Esophagus muscularis mucosa (tissue), 3 donors: ENCODE data around the gene GNPTG.

Source experiments
- EP300 ChIP-seq: sonication (generic); formaldehyde crosslinking; IDR thresholded peaks from one replicate; pipeline ENCODE4 v1.6.1; 2017; ENCODE audit warnings: antibody characterized with exemption
- TF ChIP-seq, protein P1 (sequence below), 3 experiments: fragments of 200-600 bp in 2 of 3; fragments of 450-650 bp in 1 of 3; sonication (generic) in 2 of 3; IDR thresholded peaks; one replicate each; pipeline ENCODE4 v1.5.1; 2017 to 2019; ENCODE audit warnings: antibody characterized with exemption in 3 of 3, mild to moderate bottlenecking in 2 of 3, moderate library complexity in 1 of 3

DNA sequence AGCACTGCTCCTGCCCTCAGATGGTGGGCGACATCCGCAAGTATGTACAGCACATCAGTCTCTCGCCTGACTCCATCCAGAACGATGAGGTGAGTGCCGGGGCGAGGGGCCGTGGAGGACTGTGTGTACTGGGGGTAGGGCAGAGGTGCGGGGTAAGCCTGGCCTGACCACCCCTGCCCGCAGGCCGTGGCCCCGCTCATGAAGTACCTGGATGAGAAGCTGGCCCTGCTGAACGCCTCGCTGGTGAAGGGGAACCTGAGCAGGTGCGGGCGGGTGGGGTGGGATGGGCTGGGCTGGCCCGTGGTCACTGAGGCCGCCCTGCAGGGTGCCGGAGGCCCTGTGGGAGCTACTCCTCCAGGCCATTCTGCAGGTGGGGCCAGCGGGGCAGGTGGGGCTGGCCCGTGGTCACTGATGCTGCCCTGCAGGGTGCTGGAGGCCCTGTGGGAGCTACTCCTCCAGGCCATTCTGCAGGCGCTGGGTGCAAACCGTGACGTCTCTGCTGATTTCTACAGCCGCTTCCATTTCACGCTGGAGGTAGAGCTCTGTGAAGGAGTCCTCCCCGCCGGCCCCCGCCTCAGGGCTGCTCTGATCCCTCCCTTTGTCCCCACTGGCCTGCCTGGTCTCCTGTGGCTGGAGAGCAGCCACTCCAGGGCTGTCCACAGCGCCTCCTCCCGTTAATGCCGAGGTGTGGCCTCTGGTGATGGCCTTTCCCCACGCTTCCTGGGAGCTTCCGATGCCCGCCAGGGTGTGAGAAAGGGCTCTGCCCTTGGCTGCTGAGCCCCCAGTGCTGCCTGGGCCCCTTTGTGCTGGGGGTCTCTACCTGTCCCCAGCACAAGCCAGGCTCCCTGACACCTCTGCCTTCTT, 5.1 kb upstream of the GNPTG start:
- TF ChIP-seq, protein P1, sequence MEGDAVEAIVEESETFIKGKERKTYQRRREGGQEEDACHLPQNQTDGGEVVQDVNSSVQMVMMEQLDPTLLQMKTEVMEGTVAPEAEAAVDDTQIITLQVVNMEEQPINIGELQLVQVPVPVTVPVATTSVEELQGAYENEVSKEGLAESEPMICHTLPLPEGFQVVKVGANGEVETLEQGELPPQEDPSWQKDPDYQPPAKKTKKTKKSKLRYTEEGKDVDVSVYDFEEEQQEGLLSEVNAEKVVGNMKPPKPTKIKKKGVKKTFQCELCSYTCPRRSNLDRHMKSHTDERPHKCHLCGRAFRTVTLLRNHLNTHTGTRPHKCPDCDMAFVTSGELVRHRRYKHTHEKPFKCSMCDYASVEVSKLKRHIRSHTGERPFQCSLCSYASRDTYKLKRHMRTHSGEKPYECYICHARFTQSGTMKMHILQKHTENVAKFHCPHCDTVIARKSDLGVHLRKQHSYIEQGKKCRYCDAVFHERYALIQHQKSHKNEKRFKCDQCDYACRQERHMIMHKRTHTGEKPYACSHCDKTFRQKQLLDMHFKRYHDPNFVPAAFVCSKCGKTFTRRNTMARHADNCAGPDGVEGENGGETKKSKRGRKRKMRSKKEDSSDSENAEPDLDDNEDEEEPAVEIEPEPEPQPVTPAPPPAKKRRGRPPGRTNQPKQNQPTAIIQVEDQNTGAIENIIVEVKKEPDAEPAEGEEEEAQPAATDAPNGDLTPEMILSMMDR (IDR thresholded peaks at IDR 0.05) = no peak
- TF ChIP-seq EP300 = no peak
